ENCODE results near the gene CSRNP2.

The CSRNP2 gene

DNA sequence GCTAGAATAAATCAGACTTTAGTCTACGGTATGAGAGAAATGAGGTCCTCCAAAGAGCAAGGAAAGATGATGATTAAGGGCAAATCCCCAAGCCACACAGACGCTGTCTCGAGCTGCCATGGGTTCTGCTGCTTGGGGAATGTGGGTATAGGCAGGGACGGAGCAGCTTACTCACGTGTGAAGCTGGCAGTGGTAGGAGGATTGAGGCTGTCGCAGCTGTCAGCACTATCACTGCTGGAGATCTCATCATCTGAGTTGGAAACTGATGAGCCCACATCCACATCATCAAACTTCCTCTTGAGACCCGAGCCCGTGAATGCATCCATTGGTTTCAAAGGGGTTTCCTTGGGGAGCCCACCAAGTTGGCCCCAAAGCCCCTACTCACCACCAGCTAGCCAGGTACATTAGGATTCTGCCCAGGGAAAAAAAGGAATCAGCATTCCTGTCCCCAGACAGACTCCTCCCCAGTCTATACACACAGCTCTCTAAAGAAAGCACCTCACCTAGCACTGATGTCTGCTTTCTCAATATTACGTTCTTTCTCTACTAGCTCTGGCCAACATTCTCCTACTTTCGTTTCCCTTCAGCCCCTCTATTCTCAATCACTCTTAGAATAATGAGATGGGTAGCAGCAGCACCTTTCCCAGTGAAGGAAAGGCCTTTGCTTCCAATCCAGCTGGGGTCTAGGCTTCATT is 7.0 kb downstream of the CSRNP2 start:
- DNase-seq = no peak

DNA sequence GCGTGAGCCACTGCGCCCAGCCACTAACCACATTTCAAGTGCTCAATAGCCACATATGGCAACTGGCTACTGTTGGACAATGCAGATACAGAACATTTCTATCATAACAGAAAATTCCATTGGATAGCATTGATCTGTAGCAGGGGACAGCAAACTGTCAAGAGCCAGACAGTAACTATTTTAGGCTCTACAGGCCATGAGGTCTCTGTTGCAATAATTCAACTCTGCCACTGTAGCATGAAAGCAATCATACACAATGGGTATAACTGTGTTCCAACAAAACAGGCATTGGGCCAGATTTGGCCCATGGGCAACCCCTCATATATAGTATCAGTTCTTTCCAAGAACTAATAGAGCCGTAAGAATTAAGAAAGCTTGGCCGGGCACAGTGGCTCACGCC is 8.0 kb downstream of the CSRNP2 start:
- no peak for DNase-seq

DNA sequence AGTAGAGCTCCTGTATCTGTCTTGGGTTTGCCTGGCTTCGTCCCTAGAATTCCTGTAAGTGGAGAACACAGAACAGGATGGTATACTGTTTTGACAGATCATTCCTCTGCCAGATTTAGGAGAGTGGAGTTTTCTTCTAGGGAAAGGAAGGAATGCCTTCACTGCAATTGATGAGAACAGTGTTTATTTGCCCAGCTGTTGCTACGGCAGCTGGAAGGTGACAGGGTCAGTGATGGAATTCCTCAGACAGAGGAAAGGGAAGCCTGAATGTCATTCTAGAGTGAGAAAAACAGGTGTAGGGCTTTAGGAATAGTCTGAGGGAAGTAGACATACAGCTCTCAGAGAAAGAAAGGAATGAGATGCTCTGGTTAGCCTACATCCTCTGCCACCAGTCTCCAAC is 11.7 kb downstream of the CSRNP2 start:
- DNase-seq = no peak

DNA sequence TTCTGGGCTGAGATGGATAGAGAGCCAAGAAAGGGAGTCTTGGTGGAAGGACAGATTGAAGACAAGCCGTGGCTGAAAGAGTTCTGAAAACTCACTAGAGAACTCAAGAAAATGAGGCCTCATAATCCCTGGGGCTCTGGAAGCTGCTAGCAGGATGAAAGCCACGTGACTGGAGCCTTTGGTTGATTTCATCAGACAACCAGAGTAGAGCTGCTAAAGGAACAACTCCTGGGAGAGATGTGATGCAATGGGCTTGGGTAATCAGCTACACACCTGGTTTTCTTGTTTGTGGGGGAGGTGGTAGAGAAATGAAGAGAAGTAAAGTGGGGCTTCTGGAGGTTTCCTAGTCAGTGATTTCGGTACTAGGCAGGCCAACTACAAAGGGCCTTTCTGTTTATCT is 13.4 kb downstream of the CSRNP2 start:
- DNase-seq = no peak

DNA sequence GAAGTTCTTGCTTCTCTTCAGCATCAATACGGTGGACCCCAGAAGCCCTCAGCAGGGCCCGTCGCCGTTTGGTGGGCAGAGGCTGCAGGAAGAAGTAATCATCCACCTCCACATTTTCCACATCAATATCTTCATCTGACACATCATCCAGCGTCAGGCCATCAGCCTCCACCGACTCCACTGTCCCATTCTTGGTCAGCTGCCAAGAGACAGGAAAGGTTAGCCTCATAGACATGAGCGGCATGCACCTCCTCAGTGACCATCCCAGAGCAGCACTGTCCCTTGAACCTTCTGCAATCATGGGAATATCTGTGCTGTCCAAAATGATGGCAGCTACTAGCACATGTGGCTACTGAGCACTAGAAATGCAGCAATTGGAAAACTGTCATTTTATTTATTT is 15.6 kb downstream of the CSRNP2 start:
- no peak for DNase-seq

DNA sequence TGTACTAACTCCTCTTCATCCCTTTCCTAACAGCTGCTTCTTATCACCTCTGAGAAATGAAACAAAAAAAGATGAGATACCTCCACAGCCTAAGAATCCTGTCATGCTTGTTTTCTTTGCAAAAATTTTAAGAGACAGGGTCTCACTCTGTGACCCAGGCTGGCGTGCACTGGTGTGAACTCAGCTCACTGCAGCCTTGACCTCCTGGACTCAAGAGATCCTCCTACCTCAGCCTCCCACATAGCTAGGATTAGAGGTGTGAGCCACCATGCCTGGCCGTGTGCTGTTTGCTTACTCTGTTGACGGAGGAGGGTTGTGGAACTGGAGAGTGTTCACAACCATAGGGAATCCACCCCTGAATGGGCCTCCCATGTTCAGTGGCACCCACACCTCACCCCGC is 16.2 kb downstream of the CSRNP2 start:
- DNase-seq = no peak

DNA sequence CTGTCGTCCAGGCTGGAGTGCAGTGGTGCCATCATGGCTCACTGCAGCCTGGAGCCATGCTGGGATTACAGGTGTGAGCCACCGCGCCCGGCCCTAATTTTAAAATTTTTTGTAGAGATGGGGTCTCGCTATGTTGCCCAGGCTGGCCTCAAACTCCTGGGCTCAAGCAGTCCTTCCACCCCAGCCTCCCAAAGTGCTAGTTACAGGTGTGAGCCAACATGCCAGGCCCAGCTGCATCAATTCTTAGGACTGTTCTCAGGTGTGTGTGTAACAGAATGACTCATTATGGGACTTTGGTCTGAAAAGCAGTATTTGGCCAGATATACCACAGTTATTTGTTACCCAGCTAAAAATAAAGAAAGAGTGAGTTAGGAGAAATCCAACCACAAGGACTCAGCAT is 17.9 kb downstream of the CSRNP2 start:
- no peak for DNase-seq

DNA sequence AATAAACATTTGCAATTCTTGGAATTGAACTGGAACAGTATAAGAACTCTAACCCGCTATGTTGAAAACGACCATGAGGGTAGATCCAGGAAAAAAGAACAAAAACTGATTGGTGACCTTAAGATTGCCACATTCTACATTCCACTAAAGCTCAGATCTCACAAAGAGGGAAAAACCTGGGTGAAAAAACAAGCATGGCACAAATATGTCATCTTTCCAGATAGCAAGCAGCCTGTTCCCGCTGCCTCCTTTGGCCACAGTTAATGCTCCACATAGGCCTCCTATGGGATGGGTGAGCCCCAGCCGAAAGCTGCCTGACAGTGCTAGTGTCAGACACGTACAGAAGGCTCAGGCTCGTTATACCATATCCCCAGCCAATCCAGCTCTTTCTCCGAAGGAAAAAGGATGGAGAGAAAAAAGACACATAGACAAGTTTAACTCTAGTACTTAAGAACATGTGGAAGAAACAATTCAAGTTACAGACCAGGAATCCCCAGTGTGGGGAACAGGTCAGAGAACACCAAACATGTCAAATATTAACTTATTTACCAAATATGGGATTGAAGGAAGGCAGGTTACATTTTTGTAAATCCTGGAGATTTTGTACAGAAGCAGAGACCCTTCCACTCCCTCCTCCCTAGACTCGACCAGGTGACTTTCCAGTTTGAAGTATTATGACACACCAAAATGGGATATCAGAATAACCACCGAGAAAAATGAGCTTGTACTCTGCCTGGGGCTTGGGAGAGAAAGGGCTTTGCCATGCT is 20.6 kb downstream of the CSRNP2 start:
- DNase-seq = no peak

DNA sequence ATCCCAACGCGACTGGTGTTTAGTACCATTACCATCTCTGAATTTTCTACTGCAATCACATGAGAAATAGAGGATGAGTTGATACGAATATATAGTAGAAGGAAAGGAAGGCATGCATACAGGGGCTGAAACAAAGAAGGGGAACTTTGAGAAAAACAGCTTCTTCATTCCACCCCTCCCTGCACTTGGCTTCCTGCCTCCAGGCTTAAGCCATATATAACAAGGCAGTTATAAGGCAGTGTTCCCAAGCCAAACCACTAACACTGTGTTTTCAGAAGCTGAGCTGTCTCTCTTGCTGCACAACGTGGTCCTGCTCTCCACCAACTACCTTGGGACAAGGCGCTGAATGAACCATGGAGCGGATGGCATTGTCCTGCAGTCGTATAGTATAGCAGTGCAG is 24.3 kb downstream of the CSRNP2 start:
- DNase-seq = no peak

DNA sequence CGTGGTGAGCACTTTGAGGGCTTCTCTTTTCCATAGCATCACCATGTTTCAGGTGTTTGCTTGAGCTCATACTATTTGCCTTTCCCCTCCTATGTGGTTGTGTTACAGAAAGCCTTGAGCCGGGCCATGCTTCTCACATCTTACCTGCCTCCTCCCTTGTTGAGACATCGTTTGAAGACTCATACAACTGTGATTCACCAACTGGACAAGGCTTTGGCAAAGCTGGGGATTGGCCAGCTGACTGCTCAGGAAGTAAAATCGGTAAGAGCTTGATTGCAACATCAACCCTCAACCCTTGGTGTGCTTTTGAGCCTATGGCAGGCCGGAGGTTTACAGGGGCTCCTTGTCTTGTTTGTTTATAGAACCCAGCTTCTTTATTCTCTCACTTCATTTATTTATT is 27.2 kb downstream of the CSRNP2 start:
- no peak for DNase-seq

DNA sequence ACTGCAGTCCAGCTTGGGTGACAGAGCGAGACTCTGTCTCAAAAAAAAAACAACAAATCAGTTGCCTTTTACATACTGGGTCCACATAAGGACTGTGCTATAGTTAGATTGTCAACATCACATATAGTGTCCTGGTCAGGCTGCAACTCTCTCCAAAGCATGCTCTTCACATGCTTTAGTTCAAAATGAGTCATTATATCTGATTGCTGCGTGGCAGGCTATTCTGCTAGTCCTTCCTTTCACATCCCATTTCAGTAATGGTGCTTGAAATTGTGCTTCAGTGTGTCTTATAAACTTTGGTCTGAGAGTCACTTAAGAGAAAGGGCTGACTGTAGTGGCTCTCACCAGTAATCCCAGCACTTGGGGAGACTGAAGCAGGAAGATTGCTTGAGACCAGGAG is 28.3 kb downstream of the CSRNP2 start:
- no peak for DNase-seq

DNA sequence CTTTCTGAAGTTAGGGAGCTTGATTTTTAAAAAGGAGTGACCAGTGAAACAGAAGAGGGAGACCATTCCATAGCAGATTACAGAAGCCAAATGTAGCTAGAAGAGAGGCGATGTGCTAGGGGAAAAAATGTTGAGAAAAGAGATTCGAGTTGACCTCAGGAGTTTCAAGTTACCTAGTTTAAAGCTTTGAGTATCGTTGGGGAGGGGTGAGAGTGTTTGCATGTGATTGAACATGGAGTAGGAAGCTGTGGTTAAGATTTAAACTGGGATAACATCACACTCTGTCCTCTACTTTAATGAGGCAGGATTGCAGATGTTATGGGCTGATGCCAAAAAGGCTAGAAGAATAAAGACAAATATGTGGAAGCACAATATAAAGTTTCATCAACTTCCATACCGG is 31.6 kb downstream of the CSRNP2 start:
- DNase-seq = no peak

DNA sequence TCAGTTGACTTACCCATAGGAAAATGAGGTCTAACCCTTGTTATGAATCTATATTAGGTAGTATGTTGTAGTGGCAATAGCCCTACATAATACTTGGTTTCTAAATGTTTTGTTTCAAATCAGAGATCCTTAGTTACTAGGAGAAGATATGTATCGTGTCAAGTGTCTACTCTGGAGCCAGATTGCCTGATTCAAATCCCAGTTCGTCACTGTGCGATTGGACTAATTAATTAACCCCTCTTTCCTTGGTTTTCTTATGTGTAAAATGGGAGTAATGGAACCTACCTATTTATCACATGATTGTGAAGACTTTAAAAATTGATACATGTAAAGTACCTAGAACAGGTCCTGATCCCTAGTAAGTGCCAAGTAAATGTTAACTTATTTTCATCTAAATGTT is 33.9 kb downstream of the CSRNP2 start:
- DNase-seq = no peak

DNA sequence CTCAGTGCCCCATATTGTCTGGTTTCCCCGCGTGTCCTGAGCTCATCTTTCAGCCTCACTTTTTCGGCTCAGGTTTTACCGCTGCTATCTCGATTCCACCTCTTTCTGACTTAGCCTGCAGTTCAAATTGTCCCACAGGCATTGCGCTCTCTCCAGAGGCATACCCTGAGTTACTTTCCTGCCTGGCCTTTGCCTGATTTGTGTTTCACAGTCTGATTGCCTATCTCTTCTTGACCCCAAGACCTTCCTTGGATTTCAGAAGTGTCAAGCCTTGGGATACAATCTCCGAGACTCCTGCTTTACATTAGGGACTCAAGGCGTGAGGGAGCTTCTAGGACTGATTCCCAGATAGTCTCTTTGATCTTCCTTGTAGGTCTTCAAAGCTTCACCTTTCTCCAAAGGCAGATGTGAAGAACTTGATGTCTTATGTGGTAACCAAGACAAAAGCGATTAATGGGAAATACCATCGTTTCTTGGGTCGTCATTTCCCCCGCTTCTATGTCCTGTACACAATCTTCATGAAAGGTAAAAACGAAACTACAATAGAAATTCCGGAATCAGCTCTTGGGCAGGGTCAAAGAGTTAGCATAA is 34.6 kb downstream of the CSRNP2 start:
- DNase-seq = peak; percentile 60

DNA sequence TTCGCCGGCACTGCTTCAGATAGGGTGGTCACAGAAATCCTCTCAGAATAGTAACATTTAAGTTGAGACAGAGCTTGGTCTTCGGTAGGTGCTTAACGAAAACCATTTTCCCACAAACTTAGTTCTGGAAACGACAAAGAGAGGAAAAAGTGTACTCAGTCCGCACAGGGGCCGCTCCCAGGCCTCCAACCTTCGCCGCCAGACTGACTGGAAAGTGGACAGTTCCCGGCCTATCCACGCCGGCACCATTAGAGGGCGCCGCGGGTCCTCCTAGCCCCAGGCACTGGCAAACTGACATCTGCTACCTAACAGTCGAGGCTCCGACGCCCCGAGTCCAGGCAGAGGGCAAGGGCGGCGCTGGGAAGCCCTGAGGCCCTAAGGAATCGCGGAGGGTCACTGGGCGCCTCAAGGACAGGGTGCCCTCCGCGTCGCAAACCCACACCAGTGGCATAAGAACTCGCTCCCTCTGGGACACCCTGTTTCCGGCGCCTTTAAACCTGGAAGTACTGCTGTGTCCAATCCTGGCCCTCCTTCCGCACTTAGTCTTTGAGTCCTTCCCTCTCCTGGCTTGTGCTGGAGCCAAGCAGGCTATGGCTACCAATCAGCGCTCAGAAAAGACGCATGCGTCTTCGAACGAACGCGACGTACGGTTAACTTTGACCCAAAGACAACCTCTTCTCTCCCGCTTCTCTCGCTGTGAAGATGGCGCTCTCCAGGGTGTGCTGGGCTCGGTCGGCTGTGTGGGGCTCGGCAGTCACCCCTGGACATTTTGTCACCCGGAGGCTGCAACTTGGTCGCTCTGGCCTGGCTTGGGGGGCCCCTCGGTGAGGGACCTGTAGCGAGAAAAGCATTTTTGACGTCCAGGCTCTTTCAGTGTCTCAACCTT is 35.5 kb downstream of the CSRNP2 start, which contains the start of gene LETMD1:
LETMD1 (plus strand) TSS at position 673 of the 886 bp plus-strand sequence; CDS start at position 703, 30 bp downstream.
- DNase-seq = peak; percentile 96

DNA sequence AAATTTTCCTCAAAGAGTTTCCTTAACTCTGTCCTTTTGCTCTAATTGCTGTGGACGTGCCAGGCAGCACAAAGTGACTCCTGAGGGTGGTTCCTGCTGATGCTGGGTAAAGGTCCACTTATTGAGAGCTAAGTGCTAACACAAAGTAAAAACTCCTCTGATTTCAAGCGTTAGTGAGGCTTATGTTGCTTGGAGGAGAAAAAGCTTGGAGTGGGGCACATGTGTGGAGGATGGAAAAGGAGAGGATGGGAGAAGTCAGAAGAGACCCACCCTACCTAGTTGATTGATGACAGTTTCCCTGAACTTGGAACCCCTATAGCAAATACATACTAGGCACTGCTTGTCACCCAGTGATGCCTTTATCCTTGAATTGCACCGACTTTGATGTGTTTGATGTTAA is 47.1 kb downstream of the CSRNP2 start:
- no peak for DNase-seq

DNA sequence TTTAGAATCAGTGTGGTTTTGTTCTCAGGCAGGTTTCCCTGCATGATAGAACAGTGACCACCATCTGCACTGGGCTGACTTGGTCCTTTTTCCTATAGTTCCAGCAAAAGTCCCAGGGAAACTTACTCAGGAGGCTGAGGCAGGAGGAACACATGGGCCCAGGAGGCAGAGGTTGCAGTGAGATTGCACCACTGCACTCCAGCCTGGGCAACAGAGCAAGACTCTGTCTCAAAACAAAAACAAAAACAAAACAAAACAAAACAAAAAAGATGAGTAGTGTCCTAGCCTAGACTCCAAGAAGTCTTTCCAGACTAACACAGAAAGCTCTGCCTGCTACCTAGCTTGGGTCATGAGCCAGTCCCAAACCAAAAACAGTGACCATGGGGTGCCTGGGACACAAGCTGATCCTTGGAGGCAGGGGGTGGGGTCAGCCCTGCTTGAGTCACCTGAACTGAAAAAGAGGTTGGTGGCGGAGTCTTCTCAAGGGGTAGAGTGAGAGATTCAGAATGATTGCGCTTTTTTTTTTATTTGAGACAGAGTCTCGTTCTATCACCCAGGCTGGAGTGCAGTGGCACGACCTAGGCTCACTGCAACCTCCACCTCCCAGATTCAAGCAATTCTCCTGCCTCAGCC is 49.8 kb downstream of the CSRNP2 start:
- DNase-seq = no peak

DNA sequence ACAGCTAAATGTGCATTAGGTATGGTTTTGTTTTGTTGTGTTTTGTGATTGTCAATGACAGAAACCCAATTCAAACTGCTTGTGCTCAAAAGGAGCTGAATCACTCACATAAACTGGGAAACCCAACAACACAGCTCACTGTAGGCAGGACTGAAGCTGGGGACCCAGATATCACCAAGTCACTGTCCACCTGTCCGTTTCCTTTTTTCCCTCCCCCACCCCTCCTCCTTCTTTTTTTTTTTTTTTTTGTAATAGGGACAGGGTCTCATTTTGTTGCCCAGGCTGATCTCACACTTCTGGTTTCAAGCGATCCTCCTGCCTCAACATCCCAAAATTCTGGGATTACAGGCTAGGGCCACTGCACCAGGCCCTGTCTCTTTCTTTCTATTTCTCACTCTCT is 50.3 kb downstream of the CSRNP2 start:
- DNase-seq = no peak

DNA sequence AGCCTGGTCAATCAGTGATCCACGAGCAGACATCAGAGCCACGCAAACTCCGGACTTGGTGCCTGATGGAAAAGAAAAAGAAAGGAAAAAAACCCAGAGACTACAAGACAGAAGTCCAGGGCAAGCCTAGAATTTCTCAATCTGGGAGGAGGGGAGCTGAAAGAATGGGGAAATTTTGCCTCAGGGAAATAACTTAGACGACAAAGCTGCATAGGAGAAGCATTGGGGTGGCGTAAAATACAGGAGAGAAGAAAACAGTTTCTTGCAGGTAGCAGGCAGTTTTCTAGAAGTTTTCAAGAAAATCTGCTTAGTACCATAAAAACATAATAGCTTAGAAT is 54.6 kb downstream of the CSRNP2 start:
- DNase-seq = no peak

DNA sequence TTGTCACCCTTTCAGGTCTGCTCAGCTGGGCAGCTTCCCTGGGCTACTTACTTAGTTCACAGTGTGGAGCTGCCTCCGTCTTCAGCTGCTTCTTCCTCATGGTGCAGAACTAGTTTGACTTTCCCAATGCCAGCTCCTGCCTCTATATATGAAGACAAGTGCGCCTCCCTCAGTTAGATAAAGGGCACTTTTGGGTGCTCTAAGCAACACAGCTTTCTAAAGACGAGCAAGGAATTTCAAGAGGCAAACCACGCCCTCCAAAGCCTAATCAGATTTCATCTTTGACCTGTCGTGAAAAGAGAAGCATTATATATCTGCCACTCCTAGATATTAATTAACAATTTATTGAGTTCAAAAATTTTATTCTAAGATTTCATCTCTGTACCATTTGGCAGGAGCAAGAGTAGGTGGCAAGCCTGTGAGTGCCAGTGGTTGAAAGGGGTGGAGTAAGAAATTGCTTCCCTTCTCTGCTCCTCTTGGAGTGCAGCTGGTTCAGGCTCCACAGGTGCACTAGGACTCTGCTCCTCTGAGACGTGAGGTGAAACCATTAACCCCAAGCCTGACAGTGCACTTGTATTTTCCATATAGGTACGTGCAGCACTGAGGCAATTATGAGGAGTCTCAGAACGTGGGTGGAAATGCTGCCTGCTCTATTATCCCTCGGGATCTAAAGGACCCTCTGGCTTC is 55.1 kb downstream of the CSRNP2 start:
- DNase-seq = peak; percentile 40

DNA sequence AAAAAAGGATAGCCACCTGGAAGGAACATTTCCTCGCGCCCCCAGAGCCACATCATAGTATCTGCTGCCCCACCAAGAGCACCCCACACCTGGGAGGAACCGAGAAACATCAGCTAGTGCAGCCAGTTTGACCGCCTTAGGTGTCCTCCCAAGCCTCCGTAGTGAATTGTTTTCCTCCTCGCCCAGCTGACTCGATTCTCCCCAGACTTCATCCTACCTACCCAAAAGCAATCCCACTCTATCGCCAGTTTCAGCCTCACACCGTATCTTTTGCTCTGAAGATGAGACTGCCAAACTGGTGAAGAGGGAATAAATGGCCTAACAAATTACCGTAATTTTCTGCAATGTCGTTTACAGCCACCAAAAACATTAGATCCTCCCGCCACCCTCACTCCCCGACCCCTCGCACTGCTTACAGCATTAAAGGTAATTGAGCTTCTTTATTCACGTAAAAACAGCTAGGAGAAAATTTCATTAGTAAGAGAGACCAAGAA is 56.0 kb downstream of the CSRNP2 start:
- no peak for DNase-seq
